Testis (tissue), 3 donors: ENCODE measurements around the gene GLG1. TPM values are rescaled to one million over a fixed set of nuclear protein-coding genes. Genes with fewer than 3 reads are reported as not detected.

Experiments
- DNase-seq: peaks from one replicate; pipeline ENCODE4 v3.0.0-alpha.2; 2019
- H3K27ac ChIP-seq, 2 donors: fragments of 200-600 bp; sonication (generic); one replicate each; pipeline ENCODE4 v1.5.1; 2019
- H3K27me3 ChIP-seq: fragments of 200-600 bp; sonication (generic); one replicate; pipeline ENCODE4 v1.5.1; 2019
- H3K36me3 ChIP-seq: fragments of 200-600 bp; sonication (generic); one replicate; pipeline ENCODE4 v1.5.1; 2017; ENCODE audit warnings: low read depth; ENCODE audit errors: missing control alignments
- H3K4me1 ChIP-seq: fragments of 200-600 bp; sonication (generic); one replicate; pipeline ENCODE4 v1.5.1; 2019
- H3K4me3 ChIP-seq, 2 donors: fragments of 200-600 bp; sonication (generic); one replicate each; pipeline ENCODE4 v1.5.1; 2017 to 2019
- H3K9me3 ChIP-seq: fragments of 200-600 bp; sonication (generic); one replicate; pipeline ENCODE4 v1.5.1; 2017
- CTCF ChIP-seq, 3 experiments: fragments of 450-650 bp in 2 of 3; fragments of 200-600 bp in 1 of 3; sonication (generic) in 1 of 3; IDR thresholded peaks; one replicate each; pipeline ENCODE4 v1.5.1; 2016 to 2019; ENCODE audit warnings: antibody characterized with exemption in 3 of 3, mild to moderate bottlenecking in 2 of 3, moderate library complexity in 1 of 3
- POLR2A ChIP-seq: fragments of 450-650 bp; IDR thresholded peaks from one replicate; pipeline ENCODE4 v1.6.1; 2017; ENCODE audit warnings: antibody characterized with exemption, mild to moderate bottlenecking, moderate library complexity
- WGBS, 2 donors: methylation state at CpG; one replicate each; pipeline ENCODE4 v1.1.5; 2018; 5-methylcytosine and 5-hydroxymethylcytosine counted together
- intact Hi-C: fragments of 100-400 bp; cut with DNase I; formaldehyde crosslinking; loops from one replicate; pipeline ENCODE4 v1.15.1; 2023; ENCODE audit warnings: low total_unique reads
- polyA plus RNA-seq: library from polyadenylated mRNA; stranded (reverse); fragments of 350-450 nt; fragmentation: Illumina TruSeq; extraction: RNeasy Lipid Tissue Mini Kit (QIAGEN cat#74804); gene quantifications from one replicate; pipeline ENCODE4 v1.2.3, GENCODE V29; 2014; ENCODE audit warnings: low read depth, low replicate concordance; ENCODE audit not compliant: insufficient read depth
- total RNA-seq, 2 donors: library from RNA; depleted of rRNA; stranded (reverse); fragments of >200 nt; gene quantifications; one replicate each; pipeline ENCODE4 v1.2.3, GENCODE V29; 2016

GLG1 gene
- total and polyA plus RNA-seq, 3 donors from 2014 or later = 151 to 268 (median 206) TPM

GRCh38 chr16:74650966-74651567, 44.2 kb upstream of the GLG1 start:
- H3K9me3 ChIP-seq = no peaks in the 10 kb centered on the region
- intact Hi-C loops = no loop called here
- TF ChIP-seq POLR2A = no peak
- peak in 1 of 3 experiments; percentile 58 for TF ChIP-seq CTCF (IDR thresholded peaks at IDR 0.05)
- no peak overlapping the region for H3K4me3 ChIP-seq
- DNase-seq = no peak
- no peak overlapping the region for H3K27ac ChIP-seq
- no peaks in the 10 kb centered on the region for H3K27me3 ChIP-seq
- 88% methylated on average over 6 of the region's 6 CpGs for WGBS, 2 donors
- no peaks in the 10 kb centered on the region for H3K4me1 ChIP-seq
- H3K36me3 ChIP-seq = no peaks in the 10 kb centered on the region

GRCh38 chr16:74649839-74650504, 43.1 kb upstream of the GLG1 start:
- intact Hi-C loops = no loop called here
- Histone ChIP-seq H3K27ac (no peak overlapping the region), H3K27me3 (no peaks in the 10 kb centered on the region), H3K9me3 (no peaks in the 10 kb centered on the region), H3K4me1 (no peaks in the 10 kb centered on the region), H3K36me3 (no peaks in the 10 kb centered on the region), H3K4me3 (no peak overlapping the region)
- WGBS, 2 donors = 59 to 87% methylated on average over 1 of the region's 1 CpG
- no peak for DNase-seq
- TF ChIP-seq CTCF (IDR thresholded peaks at IDR 0.05) (no peak), POLR2A (no peak)

- intact Hi-C loops = no loop called here
- Histone ChIP-seq H3K4me1 (no peaks in the 10 kb centered on the region), H3K27me3 (no peaks in the 10 kb centered on the region), H3K36me3 (peaks cover 4% of the 10 kb centered on the region), H3K27ac (no peak overlapping the region), H3K4me3 (no peak overlapping the region), H3K9me3 (no peaks in the 10 kb centered on the region)
- WGBS, 2 donors = 95% methylated on average over 8 of the region's 8 CpGs
- no peak for DNase-seq
- TF ChIP-seq POLR2A (no peak), CTCF (IDR thresholded peaks at IDR 0.05) (no peak)
Observed at GRCh38 chr16:74641969-74642368, 35.1 kb upstream of the GLG1 start.

- Histone ChIP-seq H3K27ac (no peak overlapping the region), H3K27me3 (no peaks in the 10 kb centered on the region), H3K4me1 (no peaks in the 10 kb centered on the region), H3K9me3 (no peaks in the 10 kb centered on the region), H3K4me3 (no peak overlapping the region), H3K36me3 (no peaks in the 10 kb centered on the region)
- TF ChIP-seq CTCF (IDR thresholded peaks at IDR 0.05) (no peak), POLR2A (no peak)
- 53 to 64% methylated on average over 7 of the region's 7 CpGs for WGBS, 2 donors
- no peak for DNase-seq
- intact Hi-C loops = no loop called here
Observed at GRCh38 chr16:74637742-74638453, 31.0 kb upstream of the GLG1 start.
